ENCODE results near the gene MTOR.
A peak's percentile ranks its signal among the peaks of the same experiment; 100 is the strongest.
"Not testable (repeated sequence)": the region's sequence is repeated elsewhere in the genome, so short reads cannot be mapped to it uniquely, and the experiment has no call there.

The MTOR gene

GRCh38 chr1:11262171-11263049 lies at the start of gene MTOR:
Gene MTOR (minus strand): TSS chr1:11262551. CDS start chr1:11259409, 3,142 bp downstream.
- peak; percentile 95 for DNase-seq

- DNase-seq: no peak
Measured at GRCh38 chr1:11309385-11309784, 47.0 kb upstream of the MTOR start.

- DNase-seq: no peak
Measured at GRCh38 chr1:11308699-11309224, 46.4 kb upstream of the MTOR start.

- no peak for DNase-seq
Measured at GRCh38 chr1:11307852-11308251, 45.5 kb upstream of the MTOR start.

- not testable (repeated sequence) for DNase-seq
Measured at GRCh38 chr1:11305516-11305915, 43.2 kb upstream of the MTOR start.

- no peak for DNase-seq
Measured at GRCh38 chr1:11302366-11302765, 40.0 kb upstream of the MTOR start.

GRCh38 chr1:11301601-11302000 lies 39.2 kb upstream of the MTOR start:
- DNase-seq: no peak

- DNase-seq: no peak
Measured at GRCh38 chr1:11299225-11299574, 36.8 kb upstream of the MTOR start.

- DNase-seq: no peak
Measured at GRCh38 chr1:11298390-11299224, 36.3 kb upstream of the MTOR start.

GRCh38 chr1:11297774-11298173 lies 35.4 kb upstream of the MTOR start:
- not testable (repeated sequence) for DNase-seq

- DNase-seq: no peak
Measured at GRCh38 chr1:11295905-11296304, 33.6 kb upstream of the MTOR start.

- DNase-seq: no peak
Measured at GRCh38 chr1:11294951-11295350, 32.6 kb upstream of the MTOR start.

- DNase-seq: no peak
Measured at GRCh38 chr1:11293856-11294255, 31.5 kb upstream of the MTOR start.

GRCh38 chr1:11291049-11291448 lies 28.7 kb upstream of the MTOR start:
- no peak for DNase-seq

GRCh38 chr1:11289064-11289463 lies 26.7 kb upstream of the MTOR start:
- no peak for DNase-seq

- no peak for DNase-seq
Measured at GRCh38 chr1:11286735-11287410, 24.5 kb upstream of the MTOR start.

- no peak for DNase-seq
Measured at GRCh38 chr1:11285883-11286734, 23.8 kb upstream of the MTOR start.

- DNase-seq: no peak
Measured at GRCh38 chr1:11284784-11285183, 22.4 kb upstream of the MTOR start.

GRCh38 chr1:11283151-11283550 lies 20.8 kb upstream of the MTOR start:
- no peak for DNase-seq

- DNase-seq: no peak
Measured at GRCh38 chr1:11281518-11282331, 19.4 kb upstream of the MTOR start.

GRCh38 chr1:11280719-11281376 lies 18.5 kb upstream of the MTOR start:
- no peak for DNase-seq
